ENCODE measurements around the gene DOCK9. TPM values are rescaled to one million over a fixed set of nuclear protein-coding genes. Genes with fewer than 3 reads are reported as not detected.

The DOCK9 gene
- polyA plus RNA-seq, 3 donors = 0.01 TPM; not detected in 2

GRCh38 chr13:98746968-98747367 is 230.9 kb downstream of the DOCK9 start:
- H4K20me1 ChIP-seq (ENCODE audit: insufficient read depth, low read length) = no peaks in the 10 kb centered on the region
- Mint-ChIP-seq H3K4me3 (no peak overlapping the region), H3K27ac (no peak overlapping the region), H3K36me3 (no peaks in the 10 kb centered on the region), H3K9me3 (peaks cover 0 to 3% (median 0%) of the 10 kb centered on the region in 7 donors), H3K27me3 (ENCODE audit: low read depth in 3 of 3) (peaks cover 25 to 37% (median 28%) of the 10 kb centered on the region in 3 donors), H3K4me1 (no peaks in the 10 kb centered on the region)
- H3K9me3 ChIP-seq (replicated peaks in 1 of 2; ENCODE audit: control insufficient read depth in 1 of 2, insufficient read depth in 1 of 2, low read length in 2 of 2) = peaks cover 0 to 10% of the 10 kb centered on the region in 2 donors
- no peaks in the 10 kb centered on the region for H3K79me2 ChIP-seq (ENCODE audit: insufficient read depth, low read length)
- peaks cover 10 to 23% of the 10 kb centered on the region in 2 donors for H3K27me3 ChIP-seq (ENCODE audit: control insufficient read depth in 2 of 2, insufficient read depth in 2 of 2, low read length in 2 of 2)
- no peak for TF ChIP-seq CTCF (IDR thresholded peaks at IDR 0.05)
- no peak for DNase-seq
- no peak overlapping the region for H3K4me3 ChIP-seq (replicated peaks in 1 of 3; ENCODE audit: low read depth in 2 of 3, low read length in 3 of 3)
- intact Hi-C loops (cut with micrococcal nuclease) = no loop called here
- H3K36me3 ChIP-seq (replicated peaks in 1 of 2; ENCODE audit: control insufficient read depth in 1 of 2, insufficient read depth in 2 of 2, low read length in 2 of 2) = no peaks in the 10 kb centered on the region
- 95% methylated on average over 4 of the region's 8 CpGs for WGBS (ENCODE audit: insufficient coverage)
- H3K9ac ChIP-seq (ENCODE audit: insufficient read depth, low read length, poor library complexity, severe bottlenecking) = no peak overlapping the region
- H3K4me2 ChIP-seq (replicated peaks; ENCODE audit: extremely low read depth, low read length, poor library complexity, severe bottlenecking) = no peak overlapping the region
- no peak overlapping the region for H2AFZ ChIP-seq (ENCODE audit: insufficient read depth, low read depth, low read length, poor library complexity, severe bottlenecking)
- H3K4me1 ChIP-seq (ENCODE audit: control insufficient read depth in 1 of 2, insufficient read depth in 2 of 2, low read length in 2 of 2) = no peaks in the 10 kb centered on the region
- H3K27ac ChIP-seq (ENCODE audit: low read depth in 1 of 2, low read length in 2 of 2) = no peak overlapping the region

Small RNA genes lying within 50 kb of the gene (small RNA-seq; reads per million reads assigned to genes)
- not detected for gene AL161420.1 (ENCODE audit: insufficient read length, low read depth)
- gene RNU6-83P (ENCODE audit: insufficient read length, low read depth) = not detected

Other genes with a start within 250 kb of the DOCK9 start
- not detected for gene SLC15A1, start 225.4 kb downstream of the DOCK9 start, polyA plus RNA-seq
- gene UBAC2, start 222.8 kb upstream of the DOCK9 start, polyA plus RNA-seq = 100 to 1,000 TPM in 1 of 3 donors, 10 to 100 TPM in 2; 59.6 to 113 (median 96.7) TPM

All from CD14-positive monocyte (primary cell).